Measurements from ENCODE around the gene POU6F2.

- TF ChIP-seq, protein P1, sequence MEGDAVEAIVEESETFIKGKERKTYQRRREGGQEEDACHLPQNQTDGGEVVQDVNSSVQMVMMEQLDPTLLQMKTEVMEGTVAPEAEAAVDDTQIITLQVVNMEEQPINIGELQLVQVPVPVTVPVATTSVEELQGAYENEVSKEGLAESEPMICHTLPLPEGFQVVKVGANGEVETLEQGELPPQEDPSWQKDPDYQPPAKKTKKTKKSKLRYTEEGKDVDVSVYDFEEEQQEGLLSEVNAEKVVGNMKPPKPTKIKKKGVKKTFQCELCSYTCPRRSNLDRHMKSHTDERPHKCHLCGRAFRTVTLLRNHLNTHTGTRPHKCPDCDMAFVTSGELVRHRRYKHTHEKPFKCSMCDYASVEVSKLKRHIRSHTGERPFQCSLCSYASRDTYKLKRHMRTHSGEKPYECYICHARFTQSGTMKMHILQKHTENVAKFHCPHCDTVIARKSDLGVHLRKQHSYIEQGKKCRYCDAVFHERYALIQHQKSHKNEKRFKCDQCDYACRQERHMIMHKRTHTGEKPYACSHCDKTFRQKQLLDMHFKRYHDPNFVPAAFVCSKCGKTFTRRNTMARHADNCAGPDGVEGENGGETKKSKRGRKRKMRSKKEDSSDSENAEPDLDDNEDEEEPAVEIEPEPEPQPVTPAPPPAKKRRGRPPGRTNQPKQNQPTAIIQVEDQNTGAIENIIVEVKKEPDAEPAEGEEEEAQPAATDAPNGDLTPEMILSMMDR (IDR thresholded peaks at IDR 0.05): no peak
- no peak for TF ChIP-seq POLR2AphosphoS5 (IDR thresholded peaks at IDR 0.05)
- no peak for TF ChIP-seq POLR2A (IDR thresholded peaks at IDR 0.05)
Measured at GRCh38 chr7:39468261-39468660, 490.6 kb downstream of the POU6F2 start.

Data from breast epithelium (tissue), 3 donors.